ENCODE measurements around the gene CNTNAP2.
"Not testable (repeated sequence)": the region's sequence is repeated elsewhere in the genome, so short reads cannot be mapped to it uniquely, and the experiment has no call there.

The CNTNAP2 gene

DNA sequence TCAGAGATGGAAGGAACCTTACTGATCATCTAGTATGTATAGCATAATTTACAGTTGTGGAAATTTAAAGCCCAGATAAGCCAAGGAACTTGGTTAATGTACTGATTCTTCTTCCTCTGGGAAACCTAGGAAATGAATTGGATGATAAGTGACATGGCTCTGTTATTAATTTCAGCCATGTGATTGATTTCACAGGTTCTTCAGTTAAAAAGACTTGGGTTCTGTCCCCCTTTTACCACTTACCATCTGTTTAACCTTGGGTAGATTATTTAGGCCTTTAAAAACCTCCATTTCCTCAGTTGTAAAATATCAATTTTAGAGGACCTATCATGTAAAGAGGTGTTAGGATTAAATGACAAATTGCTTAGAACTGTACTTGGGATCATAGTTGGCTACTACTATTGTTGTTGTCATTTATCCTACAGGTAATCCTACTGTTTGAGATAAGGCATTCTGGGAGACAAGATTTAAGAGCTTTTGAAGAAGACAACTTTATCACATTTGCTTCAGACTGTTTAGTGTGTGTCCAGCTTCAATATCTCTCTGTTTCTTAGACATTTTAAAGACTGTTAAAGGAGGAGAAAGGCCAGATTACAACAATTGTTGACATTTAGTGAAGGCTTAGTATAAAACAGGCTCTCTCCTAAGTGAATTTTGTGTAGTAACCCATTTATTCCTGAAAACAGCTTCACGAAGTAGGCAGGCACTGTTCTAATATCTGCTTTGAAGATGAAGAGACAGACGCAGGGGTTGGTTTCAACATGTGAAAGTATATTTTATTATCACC, 1476.9 kb downstream of the CNTNAP2 start:
- in situ Hi-C loops (cut with HindIII; ENCODE audit: low sequenced_read_pairs), result no loop called here

DNA sequence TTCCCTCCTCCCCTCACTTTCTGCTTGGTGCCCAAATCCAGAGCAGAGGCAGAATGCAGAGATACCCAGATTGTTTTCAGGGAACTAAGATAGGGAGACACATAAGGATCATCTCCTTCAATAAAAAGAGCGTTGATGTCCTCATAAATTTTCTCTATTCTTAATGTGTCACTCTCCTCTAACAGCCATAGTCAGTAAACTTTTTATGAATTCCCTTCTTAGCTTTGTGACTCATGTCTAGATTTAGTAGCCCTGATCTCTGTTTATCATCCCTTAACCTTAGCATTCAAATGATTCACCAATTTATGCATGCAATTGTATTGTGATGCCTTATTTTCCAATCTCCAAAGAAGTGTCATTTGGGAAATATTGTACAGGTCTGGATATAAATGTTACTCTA, 1478.4 kb downstream of the CNTNAP2 start:
- in situ Hi-C loops (cut with HindIII; ENCODE audit: low sequenced_read_pairs), result no loop called here

- in situ Hi-C loops (cut with HindIII; ENCODE audit: low sequenced_read_pairs), result not testable (repeated sequence)
Measured at GRCh38 chr7:147598687-147599086, 1482.1 kb downstream of the CNTNAP2 start.

DNA sequence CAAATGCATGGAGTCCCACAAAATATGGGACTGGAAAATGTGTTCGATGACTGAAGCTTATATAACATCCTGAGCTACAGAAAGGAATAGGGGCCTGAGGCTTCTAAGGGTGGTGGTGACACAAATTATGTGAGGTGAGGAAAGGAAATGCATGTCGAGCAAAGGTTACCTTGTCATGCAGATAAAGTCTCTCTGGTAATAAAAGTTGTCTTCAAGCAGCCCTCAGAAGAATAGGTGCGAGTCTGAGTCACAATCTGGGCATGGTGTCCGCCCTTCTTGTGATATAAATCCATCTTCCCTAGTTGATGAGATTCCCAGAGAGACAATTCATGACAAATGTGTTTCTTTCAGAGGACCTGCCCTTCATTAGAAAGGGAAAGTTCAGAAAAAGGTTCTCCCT, 1488.7 kb downstream of the CNTNAP2 start:
- in situ Hi-C loops (cut with HindIII; ENCODE audit: low sequenced_read_pairs), result no loop called here

GRCh38 chr7:147607157-147607800, 1490.7 kb downstream of the CNTNAP2 start:
- in situ Hi-C loops (cut with HindIII; ENCODE audit: low sequenced_read_pairs), result no loop called here

GRCh38 chr7:147611431-147611830, 1494.8 kb downstream of the CNTNAP2 start:
- in situ Hi-C loops (cut with HindIII; ENCODE audit: low sequenced_read_pairs), result no loop called here

DNA sequence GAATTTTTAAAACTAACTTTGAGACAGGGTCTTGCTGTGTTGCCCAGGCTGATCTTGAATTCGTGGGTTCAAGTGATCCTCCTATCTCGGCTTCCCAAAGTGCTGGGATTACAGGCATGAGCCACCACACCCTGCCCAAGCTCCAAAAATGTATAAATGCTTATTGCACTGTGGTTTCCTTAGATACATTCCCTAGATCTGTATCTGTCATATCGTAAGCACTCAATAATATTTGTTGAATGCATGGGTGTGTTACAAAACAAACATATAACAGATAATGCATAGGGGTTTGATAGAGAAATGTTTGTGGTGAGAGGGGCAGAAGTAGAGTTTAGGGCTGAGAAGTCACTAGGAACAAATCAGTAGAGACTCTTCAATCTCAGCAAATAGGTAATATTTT, 1518.7 kb downstream of the CNTNAP2 start:
- in situ Hi-C loops (cut with HindIII; ENCODE audit: low sequenced_read_pairs), result no loop called here

DNA sequence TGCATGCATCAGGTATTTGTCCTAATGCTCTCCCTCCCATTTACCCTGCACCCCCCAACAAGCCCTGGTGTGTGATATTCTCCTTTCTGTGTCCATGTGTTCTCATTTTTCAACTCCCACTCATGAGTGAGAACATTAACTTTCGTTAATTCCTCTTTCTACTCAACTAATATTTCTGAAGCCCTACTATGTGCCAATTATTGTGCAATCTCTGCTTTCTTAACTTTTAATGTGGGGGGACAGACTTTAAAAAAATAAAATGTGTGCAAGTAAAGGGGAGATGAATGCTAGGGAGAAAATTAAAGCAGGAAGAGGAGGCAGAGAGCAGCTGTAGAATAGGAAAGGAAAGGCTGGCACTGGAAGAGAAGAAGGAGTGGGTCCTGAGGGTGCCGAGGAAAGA, 1520.0 kb downstream of the CNTNAP2 start:
- in situ Hi-C loops (cut with HindIII; ENCODE audit: low sequenced_read_pairs), result no loop called here

DNA sequence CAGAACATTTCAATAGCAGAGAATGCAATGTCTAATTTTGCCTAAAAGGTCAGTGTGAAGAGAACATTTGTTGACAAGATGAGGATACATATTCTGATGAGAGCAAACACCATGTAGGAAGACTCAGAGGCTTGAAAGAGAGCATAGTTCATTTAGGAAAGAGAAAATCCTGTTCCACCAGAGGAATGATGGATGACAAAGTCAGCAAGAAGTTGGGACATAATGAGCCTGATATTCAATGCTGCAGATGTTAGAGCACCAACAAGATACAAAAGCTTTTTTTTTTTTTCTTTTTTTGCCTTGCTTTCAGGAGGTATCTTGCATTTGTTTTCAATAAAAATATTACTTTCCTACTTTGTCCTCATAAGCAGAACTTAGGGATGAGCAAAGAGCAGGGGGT, 1522.0 kb downstream of the CNTNAP2 start:
- in situ Hi-C loops (cut with HindIII; ENCODE audit: low sequenced_read_pairs), result no loop called here

- in situ Hi-C loops (cut with HindIII; ENCODE audit: low sequenced_read_pairs), result no loop called here
Measured at GRCh38 chr7:147639037-147639436, 1522.4 kb downstream of the CNTNAP2 start.

DNA sequence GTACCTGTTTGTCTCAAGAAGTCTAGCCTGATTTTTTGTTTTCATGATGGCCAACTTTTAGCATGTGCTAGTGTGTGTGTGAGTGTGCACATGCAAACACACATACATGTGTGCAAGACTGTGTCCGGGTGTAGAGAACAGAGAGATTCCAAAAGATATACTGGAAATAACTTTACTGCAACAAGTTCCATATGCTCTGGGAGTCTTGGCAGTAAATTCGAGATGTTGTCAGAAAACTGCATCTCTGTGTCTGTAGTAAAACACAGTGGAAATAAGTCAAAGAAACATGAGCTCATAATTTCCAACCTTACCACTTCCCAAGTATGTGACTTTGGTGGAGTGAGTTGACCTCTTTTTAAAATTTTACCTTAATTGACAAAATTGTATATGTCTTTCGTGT, 1523.2 kb downstream of the CNTNAP2 start:
- in situ Hi-C loops (cut with HindIII; ENCODE audit: low sequenced_read_pairs), result no loop called here

DNA sequence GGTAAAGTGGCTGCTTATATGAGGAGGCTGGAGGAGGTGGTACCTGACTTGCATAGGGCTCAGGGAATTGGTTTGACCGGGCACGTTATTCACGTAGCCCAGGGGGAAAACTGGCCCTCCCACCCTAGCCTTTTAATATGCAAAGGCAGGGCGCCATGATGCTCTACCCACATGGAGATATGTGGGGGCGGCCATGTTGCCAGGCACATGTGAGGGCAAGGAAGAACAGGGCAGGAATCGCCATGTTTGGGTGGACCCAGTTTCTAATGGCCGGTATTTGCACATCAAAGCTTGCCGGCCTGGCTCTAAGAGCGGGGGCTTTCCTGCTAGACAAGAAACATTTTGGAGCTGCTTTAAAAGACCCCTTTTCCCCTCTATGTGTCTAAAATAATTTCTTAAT, 1524.2 kb downstream of the CNTNAP2 start:
- in situ Hi-C loops (cut with HindIII; ENCODE audit: low sequenced_read_pairs), result no loop called here

DNA sequence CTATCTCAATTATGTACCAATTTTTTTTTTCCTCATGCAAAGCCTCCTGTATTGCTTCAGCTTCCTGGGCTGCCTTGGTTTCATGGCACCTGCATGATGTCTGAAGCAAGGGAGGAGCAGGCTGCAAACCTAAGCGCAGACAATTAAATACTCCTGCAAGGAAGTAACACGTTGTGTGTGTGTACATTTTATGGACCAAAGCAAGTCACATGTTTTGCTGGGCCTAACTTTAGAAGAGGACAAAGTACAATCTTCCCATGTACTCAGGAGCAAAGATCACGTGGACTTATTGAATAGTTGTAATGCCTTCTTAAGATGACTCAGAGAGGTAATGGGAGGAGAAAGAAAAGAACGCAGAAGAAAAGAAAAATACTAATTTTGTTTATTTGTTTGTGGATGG, 1530.0 kb downstream of the CNTNAP2 start:
- in situ Hi-C loops (cut with HindIII; ENCODE audit: low sequenced_read_pairs), result no loop called here

GRCh38 chr7:147650991-147651390, 1534.4 kb downstream of the CNTNAP2 start:
- in situ Hi-C loops (cut with HindIII; ENCODE audit: low sequenced_read_pairs), result no loop called here

DNA sequence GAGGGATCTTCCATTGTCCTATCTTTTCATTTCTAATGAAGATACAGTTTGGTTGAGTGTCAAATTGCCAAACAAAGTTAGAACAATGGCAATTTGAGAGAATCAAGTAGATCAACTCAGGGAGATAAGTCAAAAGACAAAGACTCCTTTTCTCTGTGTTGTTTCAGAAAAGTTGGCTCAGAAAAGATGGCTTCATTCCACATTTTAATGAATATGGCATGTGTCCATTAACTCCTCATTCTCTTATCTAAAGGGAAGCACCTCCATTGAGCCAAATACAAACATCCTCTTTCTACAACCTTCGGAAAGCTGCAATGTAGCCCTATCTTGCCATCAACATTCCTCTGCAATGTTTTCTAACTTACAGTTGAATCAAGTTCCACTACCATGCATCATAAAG, 1535.0 kb downstream of the CNTNAP2 start:
- in situ Hi-C loops (cut with HindIII; ENCODE audit: low sequenced_read_pairs), result no loop called here

DNA sequence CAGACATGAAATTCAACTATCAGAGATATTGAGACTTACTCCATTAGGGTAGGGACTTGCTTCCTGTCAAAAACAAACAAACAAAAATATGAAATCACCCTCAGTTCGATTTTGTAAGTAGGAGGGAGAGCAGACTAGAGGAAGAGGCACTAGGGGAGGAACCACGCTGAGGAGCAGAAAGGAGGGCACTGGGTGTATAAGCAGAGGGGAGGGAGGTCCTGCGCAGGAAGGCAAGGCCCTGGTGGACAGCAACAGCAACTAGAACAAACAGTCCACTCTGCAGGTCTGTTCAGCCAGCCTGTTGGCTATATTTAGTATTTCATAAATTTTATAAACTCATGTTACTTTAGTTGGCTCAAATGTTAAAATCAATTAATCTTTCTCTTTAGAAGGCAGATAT, 1536.9 kb downstream of the CNTNAP2 start:
- in situ Hi-C loops (cut with HindIII; ENCODE audit: low sequenced_read_pairs), result no loop called here

- in situ Hi-C loops (cut with HindIII; ENCODE audit: low sequenced_read_pairs), result no loop called here
Measured at GRCh38 chr7:147658392-147658967, 1541.9 kb downstream of the CNTNAP2 start.

DNA sequence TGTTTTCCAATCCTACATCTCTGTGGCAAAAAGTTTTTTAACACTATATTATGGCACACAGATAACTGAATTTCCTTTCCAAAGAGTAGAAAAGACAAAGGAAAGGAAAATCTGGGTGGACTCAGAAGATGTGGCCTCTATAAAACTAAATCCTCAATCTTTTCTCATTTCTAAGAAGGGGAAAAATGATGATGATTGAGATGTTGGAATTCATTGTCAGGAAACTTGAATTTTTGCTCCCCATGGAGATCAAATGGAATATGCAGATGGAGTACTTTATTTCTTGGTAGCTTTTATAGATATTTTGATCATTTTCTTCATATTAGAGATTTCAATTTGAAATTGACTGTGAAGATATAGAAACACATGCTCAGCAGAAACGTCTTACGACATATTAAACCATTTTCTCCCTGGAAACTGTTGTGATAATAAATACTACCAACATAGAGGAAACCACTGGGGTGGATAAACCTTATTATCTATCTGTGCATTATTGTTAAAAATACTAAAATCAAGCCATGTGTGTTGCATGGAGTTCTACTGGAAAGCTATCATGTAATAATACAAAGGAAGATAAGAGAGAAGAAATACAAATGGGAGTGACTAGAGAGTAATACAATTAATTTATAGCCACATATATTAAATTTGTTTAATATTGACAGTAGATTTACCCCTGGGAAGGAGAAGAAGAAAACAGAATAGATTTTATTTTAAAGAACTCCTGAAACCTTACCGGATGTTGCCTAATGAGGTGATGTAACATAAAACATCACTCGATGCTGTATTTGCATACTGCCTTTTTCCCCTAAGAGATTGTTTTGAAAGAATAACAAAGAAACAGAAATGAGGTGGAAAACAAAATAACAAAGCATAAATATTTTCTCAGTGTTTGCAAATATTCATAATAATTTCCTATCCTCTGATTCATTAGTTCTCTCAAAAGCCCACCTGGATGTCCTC, 1542.7 kb downstream of the CNTNAP2 start:
- in situ Hi-C loops (cut with HindIII; ENCODE audit: low sequenced_read_pairs), result no loop called here

- in situ Hi-C loops (cut with HindIII; ENCODE audit: low sequenced_read_pairs), result no loop called here
Measured at GRCh38 chr7:147664541-147664940, 1547.9 kb downstream of the CNTNAP2 start.

DNA sequence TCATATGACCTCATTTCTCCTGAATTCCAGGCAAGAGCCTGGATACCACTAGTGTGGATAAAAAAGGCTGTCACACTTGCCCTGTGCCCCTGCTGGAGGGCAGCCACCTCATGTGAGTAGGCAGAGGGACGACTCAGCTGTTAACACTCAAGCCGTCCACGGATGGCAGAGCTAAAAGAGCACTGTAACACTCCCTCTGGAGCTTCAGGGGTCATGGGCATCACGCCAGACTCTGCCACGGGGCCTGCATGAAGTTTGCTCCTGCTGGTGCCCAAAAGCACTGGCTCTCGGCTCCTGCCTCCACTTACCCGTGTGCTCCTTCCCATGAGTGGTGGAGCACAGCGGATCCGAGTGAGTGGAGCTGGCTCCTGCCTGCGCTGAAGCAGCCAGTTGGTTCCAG, 1554.2 kb downstream of the CNTNAP2 start:
- in situ Hi-C loops (cut with HindIII; ENCODE audit: low sequenced_read_pairs), result no loop called here

- in situ Hi-C loops (cut with HindIII; ENCODE audit: low sequenced_read_pairs), result no loop called here
Measured at GRCh38 chr7:147674705-147675104, 1558.1 kb downstream of the CNTNAP2 start.
